K562 (cell line): ENCODE data around the gene CDH8. TPM values are rescaled to one million over a fixed set of nuclear protein-coding genes. Genes with fewer than 3 reads are reported as not detected.

Experiments used
- ATAC-seq: fragments of 200-7000 bp; cut with Tn5 transposase; 3 replicates; pipeline ENCODE4 v1.9.1; 2020; ENCODE audit warnings: moderate library complexity
- BruUV-seq: library from RNA; stranded (reverse); fragments of 400-500 nt; replicated peaks from 2 replicates; lab custom pipeline; 2021; lab: Mats Ljungman, UMichigan
- CTCF ChIA-PET: fragments of 300-600 bp; formaldehyde crosslinking; extraction: SDS; loops from one replicate; lab custom pipeline; 2021; ENCODE audit warnings: low intra/inter-chr PET ratio; lab: Yijun Ruan, JAX
- POLR2A ChIA-PET: fragments of 300-600, 350-650 bp; sonication (Branson Sonifier 250); formaldehyde crosslinking; extraction: SDS; loops from one replicate; lab custom pipeline; 2021; ENCODE audit warnings: antibody characterized with exemption, inconsistent platforms; lab: Yijun Ruan, JAX
- DNase-seq, 4 experiments: peaks; one replicate each; pipeline versions ENCODE4 v3.0.0 to v3.0.0-alpha.2; 2011 to 2018; ENCODE audit warnings: low spot score in 3 of 4, mixed read lengths in 3 of 4; ENCODE audit errors: extremely low read depth in 1 of 4
- FAIRE-seq: peaks from 2 replicates; lab custom pipeline; 2011; peaks lifted over from hg19 to GRCh38; lab: Jason Lieb, UNC
- H2AFZ ChIP-seq: 2 replicates; pipeline ENCODE4 v1.6.0; 2011; ENCODE audit warnings: low read depth, low read length, control low read depth, inconsistent platforms
- H3K27ac ChIP-seq: fragments of 200-600 bp; 3 replicates; pipeline ENCODE4 v1.8.0; 2011; ENCODE audit warnings: low read depth, mild to moderate bottlenecking, control low read depth, inconsistent platforms, low read length, moderate library complexity, mixed read lengths; ENCODE audit errors: extremely low read depth
- H3K27me3 ChIP-seq, 2 experiments: fragments of 300-600 bp in 1 of 2; 2 replicates in 1 of 2; 3 replicates in 1 of 2; pipeline versions ENCODE4 v1.6.0 to v1.8.0; 2011; ENCODE audit warnings: inconsistent platforms in 2 of 2, low read length in 2 of 2, mild to moderate bottlenecking in 1 of 2, mixed read lengths in 1 of 2, moderate library complexity in 1 of 2; ENCODE audit not compliant: control insufficient read depth in 2 of 2, insufficient read depth in 2 of 2
- H3K36me3 ChIP-seq: fragments of 300-600 bp; 3 replicates; pipeline ENCODE4 v1.8.0; 2011; ENCODE audit warnings: mild to moderate bottlenecking, low read length, inconsistent platforms; ENCODE audit not compliant: control insufficient read depth, insufficient read depth
- H3K4me1 ChIP-seq, 2 experiments: fragments of 200-600 bp in 1 of 2; replicated peaks in 1 of 2; 2 replicates in 1 of 2; 3 replicates in 1 of 2; pipeline versions ENCODE4 v1.5.1 to v1.8.0; 2011; ENCODE audit warnings: inconsistent platforms in 2 of 2, low read length in 2 of 2, mild to moderate bottlenecking in 1 of 2, mixed read lengths in 1 of 2, moderate library complexity in 1 of 2; ENCODE audit not compliant: control insufficient read depth in 2 of 2, insufficient read depth in 2 of 2
- H3K4me2 ChIP-seq: 2 replicates; pipeline ENCODE4 v1.6.1; 2011; ENCODE audit warnings: low read length, control low read depth, inconsistent platforms, mixed read lengths; ENCODE audit not compliant: insufficient read depth
- H3K4me3 ChIP-seq: fragments of 200-600 bp; sonication (generic), shearing (Covaris generic); 2 replicates; pipeline ENCODE4 v1.5.1; 2016; ENCODE audit warnings: control low read depth, inconsistent platforms
- H3K79me2 ChIP-seq: fragments of 200-600 bp; 3 replicates; pipeline ENCODE4 v1.8.0; 2011; ENCODE audit warnings: low read length, inconsistent platforms; ENCODE audit not compliant: control insufficient read depth, insufficient read depth
- H3K9ac ChIP-seq, 2 experiments: 2 replicates each; pipeline versions ENCODE4 v1.6.0 to v1.6.1; 2011; ENCODE audit warnings: low read depth in 2 of 2, low read length in 2 of 2, control low read depth in 1 of 2, inconsistent platforms in 1 of 2, mild to moderate bottlenecking in 1 of 2, mixed read lengths in 1 of 2; ENCODE audit not compliant: insufficient read depth in 1 of 2
- H3K9me1 ChIP-seq: one replicate; pipeline ENCODE4 v1.6.0; 2011; ENCODE audit warnings: inconsistent platforms, mild to moderate bottlenecking, low read length, moderate library complexity; ENCODE audit not compliant: control insufficient read depth, insufficient read depth
- H3K9me3 ChIP-seq: replicated peaks from 2 replicates; pipeline ENCODE4 v1.5.1; 2011; ENCODE audit warnings: low read depth, low read length, inconsistent platforms; ENCODE audit not compliant: control insufficient read depth, insufficient read depth
- H4K20me1 ChIP-seq: replicated peaks from 2 replicates; pipeline ENCODE4 v1.6.1; 2011; ENCODE audit warnings: low read length, inconsistent platforms, mixed read lengths; ENCODE audit not compliant: control insufficient read depth, insufficient read depth
- ARHGAP35 ChIP-seq: fragments of 450-650 bp; IDR thresholded peaks from 2 replicates; pipeline ENCODE4 v1.6.1; 2018; ENCODE audit not compliant: partially characterized antibody
- BRD9 ChIP-seq: fragments of 450-650 bp; IDR thresholded peaks from 2 replicates; pipeline ENCODE4 v1.6.1; 2018; ENCODE audit warnings: low read depth; ENCODE audit not compliant: partially characterized antibody
- GABPA ChIP-seq: fragments of 200-800 bp; sonication (Bioruptor generic); conservative IDR thresholded peaks from 2 replicates; pipeline ENCODE4 v1.6.1; 2016; ENCODE audit warnings: low read depth, missing genetic modification characterization, missing compliant biosample characterization
- PHF8 ChIP-seq: fragments of 200-600 bp; sonication (generic); IDR thresholded peaks from 2 replicates; pipeline ENCODE4 v1.6.1; 2012; ENCODE audit warnings: mixed run types, mild to moderate bottlenecking, inconsistent platforms, low read length, moderate library complexity, borderline replicate concordance
- TEAD2 ChIP-seq: fragments of 450-650 bp; IDR thresholded peaks from 2 replicates; pipeline ENCODE4 v1.6.1; 2016; ENCODE audit warnings: missing genetic modification characterization, control low read depth, missing compliant biosample characterization
- THRA ChIP-seq: fragments of 450-650 bp; IDR thresholded peaks from 2 replicates; pipeline ENCODE4 v1.6.1; 2017; ENCODE audit warnings: mild to moderate bottlenecking, moderate library complexity
- UBTF ChIP-seq, 2 experiments: IDR thresholded peaks; 2 replicates each; pipeline ENCODE4 v1.6.1; 2012; ENCODE audit warnings: improper control_type of control experiment in 2 of 2, low read depth in 2 of 2, low read length in 2 of 2, borderline replicate concordance in 1 of 2
- ZBTB17 ChIP-seq: fragments of 450-650 bp; formaldehyde crosslinking; IDR thresholded peaks from 2 replicates; pipeline ENCODE4 v1.4.0; 2020; ENCODE audit warnings: mild to moderate bottlenecking
- ZNF668 ChIP-seq: fragments of 250-450 bp; sonication (Bioruptor Pico); IDR thresholded peaks from 2 replicates; pipeline ENCODE4 v1.8.0; 2022; ENCODE audit warnings: mild to moderate bottlenecking, inconsistent platforms
- WGBS: fragments of 100-300 bp; shearing (Covaris generic); methylation state at CpG from one replicate; pipeline ENCODE4 v1.1.6; 2016; ENCODE audit warnings: low coverage, mixed read lengths; ENCODE audit not compliant: insufficient coverage; ENCODE audit errors: missing lambda C conversion rate; 5-methylcytosine and 5-hydroxymethylcytosine counted together
- in situ Hi-C: fragments of 300-500 bp; cut with MboI; formaldehyde crosslinking; loops from 4 replicates; pipeline ENCODE4 v1.15.0; 2018; ENCODE audit warnings: inconsistent platforms, mixed read lengths
- intact Hi-C: fragments of 100-400 bp; cut with micrococcal nuclease; formaldehyde crosslinking; loops from 2 replicates; pipeline ENCODE4 v1.14.2; 2022
- polyA plus RNA-seq, 8 experiments: library from polyadenylated mRNA; depleted of rRNA in 4 of 8; stranded (reverse) in 5 of 8; unstranded in 3 of 8; fragments of >200 nt; fragmentation: Nextera tagmentation in 2 of 8; fragmentation: Illumina TruSeq in 1 of 8; extraction: Ambion mirVana in 2 of 8; extraction: Trizol in 1 of 8; gene quantifications; 2 replicates each; pipeline versions ENCODE4 v1.2.1 to v1.2.3, GENCODE V29; 2011 to 2014; ENCODE audit warnings: inconsistent platforms in 1 of 8, missing spikeins in 1 of 8
- total RNA-seq, 7 experiments: library from RNA; depleted of rRNA in 6 of 7; stranded (reverse); fragments of >200 nt in 6 of 7; fragmentation: Illumina TruSeq in 2 of 7; extraction: Trizol in 2 of 7; gene quantifications; 2 replicates each; pipeline versions ENCODE4 v1.2.1 to v1.2.3, GENCODE V29; 2011 to 2021; ENCODE audit warnings: low replicate concordance in 1 of 7
- TF ChIP-seq, protein P1 (sequence below): fragments of 250-450 bp; sonication (Bioruptor Pico); IDR thresholded peaks from 2 replicates; pipeline ENCODE4 v1.9.0; 2021; ENCODE audit warnings: mild to moderate bottlenecking, inconsistent platforms

The CDH8 gene
- total and polyA plus RNA-seq, 9 of the 15 experiments (the other 6 are each of a cell fraction or from before 2014, with no cell fraction given), result 0.22 to 1.4 (median 0.42) TPM; not detected in 4

DNA sequence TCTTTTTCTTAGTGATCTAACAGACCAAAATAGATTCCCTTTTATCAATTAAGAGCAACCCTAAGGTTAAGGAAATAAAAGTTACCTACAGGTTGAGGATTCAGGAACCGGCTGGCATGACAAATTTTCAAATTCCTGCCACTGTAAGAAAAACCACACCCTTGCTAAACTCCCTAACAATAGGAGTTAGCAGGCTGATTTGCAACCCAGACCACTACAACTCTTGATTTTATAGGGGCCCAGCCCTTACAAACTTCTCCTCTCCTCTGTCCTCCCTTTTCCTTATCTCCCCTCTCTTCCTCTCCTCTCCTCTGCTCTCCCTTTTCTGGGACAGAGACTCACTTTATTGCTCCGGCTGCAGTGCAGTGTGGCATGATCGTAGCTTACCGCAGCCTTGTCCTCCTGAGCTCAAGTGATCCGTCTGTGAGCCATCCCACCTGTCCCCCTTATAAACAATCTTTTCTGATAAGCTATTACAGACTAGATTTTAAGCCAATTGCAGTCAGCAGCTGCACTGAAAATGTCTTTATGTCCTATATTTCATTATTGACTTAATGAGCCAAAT is 418.9 kb downstream of the CDH8 start:
- in situ Hi-C loops (no loop called here), intact Hi-C loops (no loop called here)
- no peak for ATAC-seq
- FAIRE-seq, result no peak
- Histone ChIP-seq H3K4me2 (no peak overlapping the region), H3K79me2 (no peaks in the 10 kb centered on the region), H3K9ac (no peak overlapping the region), H3K4me1 (no peaks in the 10 kb centered on the region), H3K9me1 (no peaks in the 10 kb centered on the region), H3K27ac (no peak overlapping the region), H3K4me3 (no peak overlapping the region), H2AFZ (no peak overlapping the region), H4K20me1 (no peaks in the 10 kb centered on the region), H3K9me3 (no peaks in the 10 kb centered on the region), H3K27me3 (no peaks in the 10 kb centered on the region), H3K36me3 (no peaks in the 10 kb centered on the region)
- no TSS peak for BruUV-seq
- no peak for DNase-seq
- TF ChIP-seq GABPA, result no peak
- no peak for TF ChIP-seq UBTF (IDR thresholded peaks at IDR 0.05; ENCODE audit: borderline replicate concordance in 1 of 2, low read depth in 2 of 2, low read length in 2 of 2)
- no peak for TF ChIP-seq THRA
- no peak for TF ChIP-seq ZBTB17 (CRISPR knock-in tag)
- TF ChIP-seq ZNF668, result no peak
- TF ChIP-seq PHF8, result no peak
- TF ChIP-seq TEAD2, result no peak
- TF ChIP-seq BRD9, result no peak
- TF ChIP-seq, protein P1, sequence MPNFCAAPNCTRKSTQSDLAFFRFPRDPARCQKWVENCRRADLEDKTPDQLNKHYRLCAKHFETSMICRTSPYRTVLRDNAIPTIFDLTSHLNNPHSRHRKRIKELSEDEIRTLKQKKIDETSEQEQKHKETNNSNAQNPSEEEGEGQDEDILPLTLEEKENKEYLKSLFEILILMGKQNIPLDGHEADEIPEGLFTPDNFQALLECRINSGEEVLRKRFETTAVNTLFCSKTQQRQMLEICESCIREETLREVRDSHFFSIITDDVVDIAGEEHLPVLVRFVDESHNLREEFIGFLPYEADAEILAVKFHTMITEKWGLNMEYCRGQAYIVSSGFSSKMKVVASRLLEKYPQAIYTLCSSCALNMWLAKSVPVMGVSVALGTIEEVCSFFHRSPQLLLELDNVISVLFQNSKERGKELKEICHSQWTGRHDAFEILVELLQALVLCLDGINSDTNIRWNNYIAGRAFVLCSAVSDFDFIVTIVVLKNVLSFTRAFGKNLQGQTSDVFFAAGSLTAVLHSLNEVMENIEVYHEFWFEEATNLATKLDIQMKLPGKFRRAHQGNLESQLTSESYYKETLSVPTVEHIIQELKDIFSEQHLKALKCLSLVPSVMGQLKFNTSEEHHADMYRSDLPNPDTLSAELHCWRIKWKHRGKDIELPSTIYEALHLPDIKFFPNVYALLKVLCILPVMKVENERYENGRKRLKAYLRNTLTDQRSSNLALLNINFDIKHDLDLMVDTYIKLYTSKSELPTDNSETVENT (CRISPR knock-in tag), result no peak
- no peak for TF ChIP-seq ARHGAP35
- 0% methylated on average over 5 of the region's 5 CpGs for WGBS
- CTCF ChIA-PET, result no interaction called here
- POLR2A ChIA-PET, result no interaction called here
